Measurements from ENCODE around the gene MRPS5.

Gene MRPS5

GRCh38 chr2:95061601-95062183, 59.9 kb downstream of the MRPS5 start:
- no peak for FAIRE-seq
- DNase-seq (ENCODE audit: insufficient read length, low spot score), result no peak

GRCh38 chr2:95061119-95061512, 60.5 kb downstream of the MRPS5 start:
- DNase-seq (ENCODE audit: insufficient read length, low spot score) (no peak), FAIRE-seq (no peak)

- DNase-seq (ENCODE audit: insufficient read length, low spot score) (no peak), FAIRE-seq (no peak)
Observed at GRCh38 chr2:95060446-95061118, 61.0 kb downstream of the MRPS5 start.

- no peak for DNase-seq (ENCODE audit: insufficient read length, low spot score)
- no peak for FAIRE-seq
Observed at GRCh38 chr2:95059656-95060370, 61.8 kb downstream of the MRPS5 start.

GRCh38 chr2:95058989-95059641, 62.5 kb downstream of the MRPS5 start:
- DNase-seq (ENCODE audit: insufficient read length, low spot score) (no peak), FAIRE-seq (no peak)

- no peak for DNase-seq (ENCODE audit: insufficient read length, low spot score)
- no peak for FAIRE-seq
Observed at GRCh38 chr2:95058466-95058988, 63.1 kb downstream of the MRPS5 start.

GRCh38 chr2:95057535-95058370, 63.9 kb downstream of the MRPS5 start:
- no peak for FAIRE-seq
- DNase-seq (ENCODE audit: insufficient read length, low spot score), result no peak

GRCh38 chr2:95056461-95057459, 64.8 kb downstream of the MRPS5 start:
- DNase-seq (ENCODE audit: insufficient read length, low spot score), result no peak
- peak; percentile 16 for FAIRE-seq

- no peak for DNase-seq (ENCODE audit: insufficient read length, low spot score)
- no peak for FAIRE-seq
Observed at GRCh38 chr2:95056044-95056443, 65.6 kb downstream of the MRPS5 start.

GRCh38 chr2:95055262-95055661, 66.3 kb downstream of the MRPS5 start:
- DNase-seq (ENCODE audit: insufficient read length, low spot score) (no peak), FAIRE-seq (no peak)

GRCh38 chr2:95054016-95054415, 67.6 kb downstream of the MRPS5 start:
- FAIRE-seq, result no peak
- no peak for DNase-seq (ENCODE audit: insufficient read length, low spot score)

GRCh38 chr2:95053543-95053942, 68.1 kb downstream of the MRPS5 start:
- DNase-seq (ENCODE audit: insufficient read length, low spot score), result no peak
- FAIRE-seq, result no peak

- DNase-seq (ENCODE audit: insufficient read length, low spot score) (no peak), FAIRE-seq (no peak)
Observed at GRCh38 chr2:95052804-95053479, 68.7 kb downstream of the MRPS5 start.

- FAIRE-seq, result no peak
- DNase-seq (ENCODE audit: insufficient read length, low spot score), result no peak
Observed at GRCh38 chr2:95052307-95052706, 69.3 kb downstream of the MRPS5 start.

- DNase-seq (ENCODE audit: insufficient read length, low spot score), result no peak
- no peak for FAIRE-seq
Observed at GRCh38 chr2:95051626-95052025, 70.0 kb downstream of the MRPS5 start.

- DNase-seq (ENCODE audit: insufficient read length, low spot score) (no peak), FAIRE-seq (no peak)
Observed at GRCh38 chr2:95050385-95051300, 71.0 kb downstream of the MRPS5 start.

GRCh38 chr2:95049961-95050360, 71.6 kb downstream of the MRPS5 start:
- FAIRE-seq (no peak), DNase-seq (ENCODE audit: insufficient read length, low spot score) (no peak)

GRCh38 chr2:95049683-95049955, 72.0 kb downstream of the MRPS5 start:
- no peak for DNase-seq (ENCODE audit: insufficient read length, low spot score)
- FAIRE-seq, result no peak

All from HTR-8/SVneo (cell line).